ENCODE measurements around the gene SLC25A14.

DNA sequence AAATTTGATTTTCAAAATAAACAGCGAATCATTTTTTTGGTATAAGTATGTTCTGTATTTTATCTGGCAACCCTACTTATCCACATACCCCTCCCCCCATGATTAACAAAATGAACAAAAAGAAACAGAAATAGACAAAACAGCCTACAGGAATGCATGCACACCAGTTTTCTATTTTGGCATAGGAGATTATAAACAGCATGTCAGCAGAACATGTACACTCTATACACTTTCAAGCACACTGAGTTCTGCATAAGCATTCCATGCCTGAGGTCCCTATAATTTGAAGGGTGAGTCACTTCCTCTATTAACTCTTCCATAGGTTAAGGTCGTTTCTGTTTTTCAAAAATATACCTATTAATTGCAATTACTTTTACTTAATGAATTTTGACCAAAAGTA, 43.0 kb upstream of the SLC25A14 start:
- no peak for TF ChIP-seq EZH2 (IDR thresholded peaks at IDR 0.05)
- TF ChIP-seq CTCF (IDR thresholded peaks at IDR 0.05): no peak
- no peak for TF ChIP-seq EZH2phosphoT487 (IDR thresholded peaks at IDR 0.05)
